H1 (cell line): ENCODE data around the gene ZBED1. TPM values are rescaled to one million over a fixed set of nuclear protein-coding genes. Genes with fewer than 3 reads are reported as not detected.
A peak's percentile ranks its signal among the peaks of the same experiment; 100 is the strongest.

Source experiments
- CTCF ChIA-PET: fragments of 300-600 bp; sonication (Branson Sonifier 250); formaldehyde crosslinking; loops from one replicate; lab custom pipeline; 2021; ENCODE audit not compliant: partially characterized antibody; lab: Charles Lee
- POLR2A ChIA-PET: fragments of 300-600 bp; sonication (Branson Sonifier 250); formaldehyde crosslinking; loops from one replicate; lab custom pipeline; 2021; ENCODE audit warnings: inconsistent platforms; ENCODE audit not compliant: partially characterized antibody; lab: Charles Lee
- DNase-seq, 2 experiments: peaks; one replicate each; pipeline versions ENCODE4 v3.0.0 to v3.0.0-alpha.2; 2010 to 2022; ENCODE audit warnings: low spot score in 2 of 2, low read depth in 1 of 2, mixed read lengths in 1 of 2
- FAIRE-seq: peaks from 2 replicates; lab custom pipeline; 2011; peaks lifted over from hg19 to GRCh38; lab: Jason Lieb, UNC
- H2AFZ ChIP-seq: 2 replicates; pipeline ENCODE4 v1.8.1; 2012; ENCODE audit warnings: low read length, inconsistent platforms
- H2AK5ac ChIP-seq: 2 replicates; pipeline ENCODE4 v1.6.1; 2013; ENCODE audit warnings: low read depth, low read length
- H2BK120ac ChIP-seq: replicated peaks from 2 replicates; pipeline ENCODE3; 2013; ENCODE audit warnings: low read depth, low read length, inconsistent platforms
- H2BK12ac ChIP-seq: 2 replicates; pipeline ENCODE4 v1.6.1; 2013; ENCODE audit warnings: low read depth, low read length
- H2BK15ac ChIP-seq: 2 replicates; pipeline ENCODE4 v1.6.1; 2013; ENCODE audit warnings: low read length
- H2BK20ac ChIP-seq: 2 replicates; pipeline ENCODE4 v1.6.1; 2013; ENCODE audit warnings: low read length
- H2BK5ac ChIP-seq: 2 replicates; pipeline ENCODE4 v1.6.1; 2013; ENCODE audit warnings: low read depth, low read length
- H3K14ac ChIP-seq: 2 replicates; pipeline ENCODE4 v1.6.1; 2013; ENCODE audit warnings: inconsistent platforms; ENCODE audit not compliant: insufficient read length
- H3K18ac ChIP-seq: 2 replicates; pipeline ENCODE4 v1.6.1; 2013; ENCODE audit warnings: low read length; ENCODE audit errors: extremely low read depth
- H3K23ac ChIP-seq: 2 replicates; pipeline ENCODE4 v1.6.1; 2013; ENCODE audit warnings: inconsistent platforms; ENCODE audit not compliant: insufficient read length
- H3K23me2 ChIP-seq: 2 replicates; pipeline ENCODE4 v1.6.1; 2013; ENCODE audit warnings: low read depth, low read length
- H3K27ac ChIP-seq: 2 replicates; pipeline ENCODE4 v1.6.1; 2011; ENCODE audit warnings: low read depth, low read length, inconsistent platforms
- H3K27me3 ChIP-seq, 4 experiments: replicated peaks in 1 of 4; 1 replicate in 1 of 4; 2 replicates in 3 of 4; pipeline versions ENCODE4 v1.6.1 to v1.8.1; 2011 to 2013; ENCODE audit warnings: low read length in 3 of 4, mild to moderate bottlenecking in 3 of 4, inconsistent platforms in 2 of 4, mixed read lengths in 2 of 4, moderate library complexity in 1 of 4; ENCODE audit not compliant: control insufficient read depth in 3 of 4, insufficient read depth in 3 of 4; ENCODE audit errors: extremely low read depth in 1 of 4
- H3K36me3 ChIP-seq, 4 experiments: 2 replicates each; pipeline versions ENCODE4 v1.6.1 to v1.8.1; 2011 to 2013; ENCODE audit warnings: mild to moderate bottlenecking in 4 of 4, low read length in 3 of 4, moderate library complexity in 2 of 4, control low read depth in 1 of 4, inconsistent platforms in 1 of 4; ENCODE audit not compliant: insufficient read depth in 4 of 4, control insufficient read depth in 2 of 4
- H3K4ac ChIP-seq: replicated peaks from 2 replicates; pipeline ENCODE3; 2013; ENCODE audit warnings: low read length, low read depth, mixed read lengths, inconsistent platforms; ENCODE audit not compliant: insufficient read length
- H3K4me1 ChIP-seq, 4 experiments: replicated peaks in 1 of 4; 1 replicate in 1 of 4; 2 replicates in 3 of 4; pipeline versions ENCODE4 v1.6.1 to v1.8.1; 2011 to 2013; ENCODE audit warnings: low read length in 3 of 4, inconsistent platforms in 2 of 4, mixed read lengths in 1 of 4; ENCODE audit not compliant: insufficient read depth in 4 of 4, control insufficient read depth in 3 of 4
- H3K4me2 ChIP-seq, 2 experiments: 2 replicates each; pipeline versions ENCODE4 v1.6.1 to v1.8.1; 2011 to 2013; ENCODE audit warnings: low read depth in 2 of 2, low read length in 2 of 2, control low read depth in 1 of 2, inconsistent platforms in 1 of 2, mild to moderate bottlenecking in 1 of 2; ENCODE audit not compliant: insufficient read depth in 1 of 2
- H3K4me3 ChIP-seq, 4 experiments: fragments of 200-600, 300-600 bp in 1 of 4; sonication (generic), shearing (Covaris generic), sonication (Bioruptor Twin) in 1 of 4; 2 replicates each; pipeline versions ENCODE4 v1.5.1 to v1.8.1; 2011 to 2016; ENCODE audit warnings: low read length in 4 of 4, low read depth in 3 of 4, control low read depth in 2 of 4, inconsistent platforms in 2 of 4, mild to moderate bottlenecking in 2 of 4, mixed read lengths in 1 of 4, moderate library complexity in 1 of 4; ENCODE audit not compliant: insufficient read depth in 2 of 4; ENCODE audit errors: extremely low read depth in 1 of 4
- H3K56ac ChIP-seq: replicated peaks from 2 replicates; pipeline ENCODE3; 2013; ENCODE audit warnings: low read depth, mild to moderate bottlenecking, mixed read lengths, low read length, inconsistent platforms; ENCODE audit not compliant: insufficient read length
- H3K79me1 ChIP-seq: 2 replicates; pipeline ENCODE4 v1.6.1; 2013; ENCODE audit warnings: low read depth, low read length, control low read depth
- H3K79me2 ChIP-seq, 2 experiments: 2 replicates each; pipeline versions ENCODE4 v1.6.1 to v1.8.1; 2012 to 2013; ENCODE audit warnings: low read length in 2 of 2, mild to moderate bottlenecking in 2 of 2, inconsistent platforms in 1 of 2; ENCODE audit not compliant: insufficient read depth in 2 of 2, control insufficient read depth in 1 of 2
- H3K9ac ChIP-seq, 4 experiments: replicated peaks in 1 of 4; 1 replicate in 1 of 4; 2 replicates in 3 of 4; pipeline versions ENCODE4 v1.6.1 to v1.8.1; 2011 to 2013; ENCODE audit warnings: low read depth in 3 of 4, low read length in 3 of 4, control low read depth in 2 of 4, mild to moderate bottlenecking in 2 of 4, moderate library complexity in 2 of 4, inconsistent platforms in 1 of 4; ENCODE audit errors: extremely low read depth in 1 of 4
- H3K9me3 ChIP-seq, 2 experiments: 2 replicates each; pipeline versions ENCODE4 v1.6.1 to v1.8.1; 2012 to 2013; ENCODE audit warnings: mild to moderate bottlenecking in 2 of 2, moderate library complexity in 2 of 2, control low read depth in 1 of 2, inconsistent platforms in 1 of 2, low read depth in 1 of 2, low read length in 1 of 2, mixed read lengths in 1 of 2; ENCODE audit not compliant: insufficient read depth in 2 of 2
- H4K20me1 ChIP-seq, 2 experiments: replicated peaks in 1 of 2; 2 replicates each; pipeline versions ENCODE3 to v1.8.1; 2011 to 2013; ENCODE audit warnings: inconsistent platforms in 2 of 2, low read length in 2 of 2, mild to moderate bottlenecking in 1 of 2; ENCODE audit not compliant: insufficient read depth in 2 of 2, control insufficient read depth in 1 of 2
- H4K5ac ChIP-seq: 2 replicates; pipeline ENCODE4 v1.6.1; 2013; ENCODE audit warnings: low read length, low read depth, mixed read lengths, inconsistent platforms; ENCODE audit not compliant: insufficient read length
- H4K8ac ChIP-seq: 2 replicates; pipeline ENCODE4 v1.8.0; 2013; ENCODE audit warnings: mild to moderate bottlenecking, moderate library complexity, low read length, inconsistent platforms; ENCODE audit not compliant: insufficient read depth; ENCODE audit errors: extremely low read depth
- H4K91ac ChIP-seq: replicated peaks from 2 replicates; pipeline ENCODE3; 2013; ENCODE audit warnings: low read length, mixed read lengths, inconsistent platforms; ENCODE audit not compliant: insufficient read length
- ASH2L ChIP-seq: fragments of 200-600, 300-600 bp; sonication (generic); IDR thresholded peaks from one replicate; pipeline ENCODE4 v1.7.1; 2017; ENCODE audit warnings: low read length
- CREB1 ChIP-seq: IDR thresholded peaks from 2 replicates; pipeline ENCODE4 v1.6.1; 2012; ENCODE audit warnings: inconsistent platforms
- CTBP2 ChIP-seq: IDR thresholded peaks from 2 replicates; pipeline ENCODE4 v1.7.0; 2011; ENCODE audit warnings: borderline replicate concordance, mild to moderate bottlenecking, moderate library complexity, mixed read lengths, low read length; ENCODE audit not compliant: insufficient read depth, insufficient read length
- EGR1 ChIP-seq: IDR thresholded peaks from 2 replicates; pipeline ENCODE4 v1.6.1; 2011; ENCODE audit warnings: low read depth, low read length, borderline replicate concordance
- GTF2F1 ChIP-seq: IDR thresholded peaks from 2 replicates; pipeline ENCODE4 v1.6.1; 2012; ENCODE audit warnings: low read depth, low read length, improper control_type of control experiment, borderline replicate concordance
- NANOG ChIP-seq: IDR thresholded peaks from 2 replicates; pipeline ENCODE4 v1.6.1; 2011; ENCODE audit warnings: low read length, low read depth, mild to moderate bottlenecking, inconsistent platforms; ENCODE audit not compliant: insufficient read depth, poor library complexity, severe bottlenecking
- RBBP5 ChIP-seq: IDR thresholded peaks from 2 replicates; pipeline ENCODE4 v1.7.1; 2012; ENCODE audit warnings: low read depth, mild to moderate bottlenecking, inconsistent platforms, low read length, moderate library complexity, borderline replicate concordance
- SP1 ChIP-seq: IDR thresholded peaks from 2 replicates; pipeline ENCODE4 v1.6.1; 2011; ENCODE audit warnings: low read depth, low read length
- SUZ12 ChIP-seq: fragments of 200-600 bp; sonication (generic); IDR thresholded peaks from 2 replicates; pipeline ENCODE4 v1.6.1; 2012; ENCODE audit warnings: mild to moderate bottlenecking, inconsistent platforms, low read length, moderate library complexity, mixed read lengths
- YY1 ChIP-seq: IDR thresholded peaks from 2 replicates; pipeline ENCODE4 v1.6.1; 2011; ENCODE audit warnings: low read depth, mild to moderate bottlenecking, low read length
- WGBS, 2 experiments: shearing (Covaris generic) in 1 of 2; methylation state at CpG; one replicate each; pipeline versions ENCODE4 v1.1.6 to v1.1.7; 2013 to 2015; ENCODE audit warnings: low lambda C conversion rate in 2 of 2, mixed read lengths in 2 of 2, inconsistent platforms in 1 of 2, low coverage in 1 of 2, missing lambda C conversion rate in 1 of 2; ENCODE audit not compliant: insufficient replicate concordance in 2 of 2, insufficient coverage in 1 of 2, insufficient read length in 1 of 2; ENCODE audit errors: extremely low coverage in 1 of 2, missing lambda C conversion rate in 1 of 2; 5-methylcytosine and 5-hydroxymethylcytosine counted together
- polyA plus RNA-seq, 7 experiments: library from polyadenylated mRNA; depleted of rRNA in 3 of 7; stranded (reverse) in 5 of 7; unstranded in 2 of 7; fragments of >200 nt in 5 of 7; fragments of 200-250 nt in 2 of 7; gene quantifications; 1 replicate in 5 of 7; 2 replicates in 1 of 7; 4 replicates in 1 of 7; pipeline versions ENCODE4 v1.2.1 to v1.2.3, GENCODE V29; 2011 to 2013; ENCODE audit warnings: missing spikeins in 2 of 7, mixed read lengths in 2 of 7
- total RNA-seq: library from RNA; stranded (reverse); fragmentation: NEBNext Ultra II Directional; extraction: Animal tissue kit (Norgen Biotek cat#: 25700); gene quantifications from 2 replicates; pipeline ENCODE4 v1.2.1, GENCODE V29; 2021
- TF ChIP-seq, protein P1 (sequence below): IDR thresholded peaks from 2 replicates; pipeline ENCODE4 v1.6.1; 2012; ENCODE audit warnings: low read length, inconsistent platforms

Gene ZBED1
- total and polyA plus RNA-seq, 2 of the 8 experiments (the other 6 are each of a cell fraction or from before 2014, with no cell fraction given) = 28.5 to 45.8 TPM

DNA sequence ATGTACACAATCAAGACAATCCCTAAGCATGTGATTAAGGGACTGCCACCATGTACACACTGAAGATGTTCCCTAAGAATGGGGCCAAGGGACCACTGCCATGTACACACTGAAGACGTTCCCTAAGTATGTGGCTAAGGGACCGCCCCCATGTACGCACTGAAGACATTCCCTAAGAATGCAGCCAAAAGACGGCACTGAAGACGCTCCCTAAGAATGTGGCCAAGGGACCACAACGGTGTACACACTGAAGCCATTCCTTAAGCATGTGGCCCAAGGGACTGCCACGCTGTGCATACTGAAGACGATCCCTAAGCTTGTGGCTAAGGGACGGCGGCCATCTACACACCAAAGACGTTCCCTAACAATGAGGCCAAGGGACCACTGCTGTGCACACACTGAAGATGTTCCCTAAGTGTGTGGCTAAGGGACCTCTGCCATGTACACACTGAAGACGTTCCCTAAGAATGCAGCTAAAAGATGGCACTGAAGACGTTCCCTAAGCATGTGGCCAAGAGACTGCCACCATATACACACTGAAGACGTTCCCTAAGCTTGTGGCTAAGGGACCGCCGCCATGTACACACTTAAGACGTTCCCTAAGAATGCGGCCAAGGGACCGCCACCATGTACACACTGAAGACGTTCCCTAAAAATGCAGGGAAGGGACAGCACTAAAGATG lies 26.4 kb downstream of the ZBED1 start:
- Histone ChIP-seq H3K4me3 (no peak overlapping the region), H3K27ac (no peak overlapping the region), H3K23ac (no peak overlapping the region), H4K5ac (no peak overlapping the region), H3K14ac (no peak overlapping the region), H4K91ac (peak overlapping the region; percentile 20), H2BK120ac (no peak overlapping the region), H3K79me1 (peaks cover 28% of the 10 kb centered on the region), H3K56ac (no peak overlapping the region), H2AK5ac (peak overlapping the region; percentile 71; the same call in 1 of the 2 replicates), H2BK5ac (peak overlapping the region; percentile 16; the same call in 1 of the 2 replicates), H4K8ac (no peak overlapping the region), H3K9ac (no peak overlapping the region), H2BK12ac (peak overlapping the region; percentile 45; the same call in 1 of the 2 replicates), H3K23me2 (no peaks in the 10 kb centered on the region), H3K4me1 (peaks cover 0 to 3% (median 0%) of the 10 kb centered on the region in 4 experiments; a peak in 3 of 7 replicates), H2AFZ (no peak overlapping the region), H2BK20ac (no peak overlapping the region), H3K27me3 (no peaks in the 10 kb centered on the region), H4K20me1 (peaks cover 0 to 3% of the 10 kb centered on the region in 2 experiments), H3K4ac (no peak overlapping the region), H3K18ac (no peak overlapping the region), H3K36me3 (peaks cover 0 to 3% (median 0%) of the 10 kb centered on the region in 4 experiments; a peak in 3 of 8 replicates), H3K4me2 (no peak overlapping the region), H3K79me2 (peaks cover 19 to 87% of the 10 kb centered on the region in 2 experiments), H3K9me3 (peaks cover 6 to 7% of the 10 kb centered on the region in 2 experiments; a peak in 3 of 4 replicates), H2BK15ac (peak overlapping the region; percentile 46)
- 89% methylated on average over 20 of the region's 20 CpGs; no CpG with 5 or more reads in 1 of the 2 experiments for WGBS, 2 experiments
- POLR2A ChIA-PET = no interaction called here
- DNase-seq = peak in 1 of 2 experiments; percentile 48
- FAIRE-seq = peak; percentile 66
- CTCF ChIA-PET = no interaction called here
- TF ChIP-seq SP1 (peak; percentile 75), SUZ12 (no peak), ASH2L (no peak), CTBP2 (no peak), NANOG (no peak), GTF2F1 (peak; percentile 31; the same call in 1 of the 2 replicates), CREB1 (peak; percentile 19; the same call in 1 of the 2 replicates), EGR1 (peak; percentile 65; the same call in 1 of the 2 replicates), YY1 (peak; percentile 75), RBBP5 (no peak)
- TF ChIP-seq, protein P1, sequence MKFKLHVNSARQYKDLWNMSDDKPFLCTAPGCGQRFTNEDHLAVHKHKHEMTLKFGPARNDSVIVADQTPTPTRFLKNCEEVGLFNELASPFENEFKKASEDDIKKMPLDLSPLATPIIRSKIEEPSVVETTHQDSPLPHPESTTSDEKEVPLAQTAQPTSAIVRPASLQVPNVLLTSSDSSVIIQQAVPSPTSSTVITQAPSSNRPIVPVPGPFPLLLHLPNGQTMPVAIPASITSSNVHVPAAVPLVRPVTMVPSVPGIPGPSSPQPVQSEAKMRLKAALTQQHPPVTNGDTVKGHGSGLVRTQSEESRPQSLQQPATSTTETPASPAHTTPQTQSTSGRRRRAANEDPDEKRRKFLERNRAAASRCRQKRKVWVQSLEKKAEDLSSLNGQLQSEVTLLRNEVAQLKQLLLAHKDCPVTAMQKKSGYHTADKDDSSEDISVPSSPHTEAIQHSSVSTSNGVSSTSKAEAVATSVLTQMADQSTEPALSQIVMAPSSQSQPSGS = no peak
